K562 (cell line): ENCODE measurements around the gene DCT. TPM values are rescaled to one million over a fixed set of nuclear protein-coding genes. Genes with fewer than 3 reads are reported as not detected.
A peak's percentile ranks its signal among the peaks of the same experiment; 100 is the strongest.

Experiments used
- ATAC-seq: fragments of 200-7000 bp; cut with Tn5 transposase; 3 replicates; pipeline ENCODE4 v1.9.1; 2020; ENCODE audit warnings: moderate library complexity
- BruUV-seq: library from RNA; stranded (reverse); fragments of 400-500 nt; replicated peaks from 2 replicates; lab custom pipeline; 2021; lab: Mats Ljungman, UMichigan
- CTCF ChIA-PET: fragments of 300-600 bp; formaldehyde crosslinking; extraction: SDS; loops from one replicate; lab custom pipeline; 2021; ENCODE audit warnings: low intra/inter-chr PET ratio; lab: Yijun Ruan, JAX
- POLR2A ChIA-PET: fragments of 300-600, 350-650 bp; sonication (Branson Sonifier 250); formaldehyde crosslinking; extraction: SDS; loops from one replicate; lab custom pipeline; 2021; ENCODE audit warnings: antibody characterized with exemption, inconsistent platforms; lab: Yijun Ruan, JAX
- DNase-seq, 4 experiments: peaks; one replicate each; pipeline versions ENCODE4 v3.0.0 to v3.0.0-alpha.2; 2011 to 2018; ENCODE audit warnings: low spot score in 3 of 4, mixed read lengths in 3 of 4; ENCODE audit errors: extremely low read depth in 1 of 4
- FAIRE-seq: peaks from 2 replicates; lab custom pipeline; 2011; peaks lifted over from hg19 to GRCh38; lab: Jason Lieb, UNC
- H2AFZ ChIP-seq: 2 replicates; pipeline ENCODE4 v1.6.0; 2011; ENCODE audit warnings: low read depth, low read length, control low read depth, inconsistent platforms
- H3K27ac ChIP-seq: fragments of 200-600 bp; 3 replicates; pipeline ENCODE4 v1.8.0; 2011; ENCODE audit warnings: low read depth, mild to moderate bottlenecking, control low read depth, inconsistent platforms, low read length, moderate library complexity, mixed read lengths; ENCODE audit errors: extremely low read depth
- H3K27me3 ChIP-seq, 2 experiments: fragments of 300-600 bp in 1 of 2; 2 replicates in 1 of 2; 3 replicates in 1 of 2; pipeline versions ENCODE4 v1.6.0 to v1.8.0; 2011; ENCODE audit warnings: inconsistent platforms in 2 of 2, low read length in 2 of 2, mild to moderate bottlenecking in 1 of 2, mixed read lengths in 1 of 2, moderate library complexity in 1 of 2; ENCODE audit not compliant: control insufficient read depth in 2 of 2, insufficient read depth in 2 of 2
- H3K36me3 ChIP-seq: fragments of 300-600 bp; 3 replicates; pipeline ENCODE4 v1.8.0; 2011; ENCODE audit warnings: mild to moderate bottlenecking, low read length, inconsistent platforms; ENCODE audit not compliant: control insufficient read depth, insufficient read depth
- H3K4me1 ChIP-seq, 2 experiments: fragments of 200-600 bp in 1 of 2; replicated peaks in 1 of 2; 2 replicates in 1 of 2; 3 replicates in 1 of 2; pipeline versions ENCODE4 v1.5.1 to v1.8.0; 2011; ENCODE audit warnings: inconsistent platforms in 2 of 2, low read length in 2 of 2, mild to moderate bottlenecking in 1 of 2, mixed read lengths in 1 of 2, moderate library complexity in 1 of 2; ENCODE audit not compliant: control insufficient read depth in 2 of 2, insufficient read depth in 2 of 2
- H3K4me2 ChIP-seq: 2 replicates; pipeline ENCODE4 v1.6.1; 2011; ENCODE audit warnings: low read length, control low read depth, inconsistent platforms, mixed read lengths; ENCODE audit not compliant: insufficient read depth
- H3K4me3 ChIP-seq: fragments of 200-600 bp; sonication (generic), shearing (Covaris generic); 2 replicates; pipeline ENCODE4 v1.5.1; 2016; ENCODE audit warnings: control low read depth, inconsistent platforms
- H3K79me2 ChIP-seq: fragments of 200-600 bp; 3 replicates; pipeline ENCODE4 v1.8.0; 2011; ENCODE audit warnings: low read length, inconsistent platforms; ENCODE audit not compliant: control insufficient read depth, insufficient read depth
- H3K9ac ChIP-seq, 2 experiments: 2 replicates each; pipeline versions ENCODE4 v1.6.0 to v1.6.1; 2011; ENCODE audit warnings: low read depth in 2 of 2, low read length in 2 of 2, control low read depth in 1 of 2, inconsistent platforms in 1 of 2, mild to moderate bottlenecking in 1 of 2, mixed read lengths in 1 of 2; ENCODE audit not compliant: insufficient read depth in 1 of 2
- H3K9me1 ChIP-seq: one replicate; pipeline ENCODE4 v1.6.0; 2011; ENCODE audit warnings: inconsistent platforms, mild to moderate bottlenecking, low read length, moderate library complexity; ENCODE audit not compliant: control insufficient read depth, insufficient read depth
- H3K9me3 ChIP-seq: replicated peaks from 2 replicates; pipeline ENCODE4 v1.5.1; 2011; ENCODE audit warnings: low read depth, low read length, inconsistent platforms; ENCODE audit not compliant: control insufficient read depth, insufficient read depth
- H4K20me1 ChIP-seq: replicated peaks from 2 replicates; pipeline ENCODE4 v1.6.1; 2011; ENCODE audit warnings: low read length, inconsistent platforms, mixed read lengths; ENCODE audit not compliant: control insufficient read depth, insufficient read depth
- CAMTA2 ChIP-seq: fragments of 250-450 bp; sonication (Bioruptor Pico); conservative IDR thresholded peaks from 2 replicates; pipeline ENCODE4 v1.5.1; 2022
- CBFB ChIP-seq: sonication (generic); formaldehyde crosslinking; IDR thresholded peaks from 2 replicates; pipeline ENCODE4 v1.4.0; 2020; ENCODE audit warnings: mild to moderate bottlenecking, missing genetic modification reagents
- DEAF1 ChIP-seq: fragments of 450-650 bp; formaldehyde crosslinking; IDR thresholded peaks from 2 replicates; pipeline ENCODE4 v1.4.0; 2020; ENCODE audit warnings: mild to moderate bottlenecking, moderate library complexity
- IRF1 ChIP-seq: sonication (generic); formaldehyde crosslinking; IDR thresholded peaks from 2 replicates; pipeline ENCODE4 v1.8.0; 2022; ENCODE audit warnings: missing genetic modification reagents, mild to moderate bottlenecking, borderline replicate concordance
- MECOM ChIP-seq: fragments of 250-450 bp; sonication (Bioruptor Pico); IDR thresholded peaks from 2 replicates; pipeline ENCODE4 v1.8.0; 2022; ENCODE audit warnings: inconsistent platforms
- PHF8 ChIP-seq: fragments of 200-600 bp; sonication (generic); IDR thresholded peaks from 2 replicates; pipeline ENCODE4 v1.6.1; 2012; ENCODE audit warnings: mixed run types, mild to moderate bottlenecking, inconsistent platforms, low read length, moderate library complexity, borderline replicate concordance
- SNIP1 ChIP-seq: fragments of 450-650 bp; IDR thresholded peaks from 2 replicates; pipeline ENCODE4 v1.7.1; 2017; ENCODE audit warnings: low read depth, mild to moderate bottlenecking
- SOX6 ChIP-seq: fragments of 450-650 bp; IDR thresholded peaks from 2 replicates; pipeline ENCODE4 v1.6.1; 2014; ENCODE audit warnings: mild to moderate bottlenecking
- TCF7L2 ChIP-seq: fragments of 150-350 bp; IDR thresholded peaks from 2 replicates; pipeline ENCODE4 v1.6.1; 2016; ENCODE audit warnings: low read depth, mild to moderate bottlenecking, low read length, moderate library complexity
- TEAD4 ChIP-seq, 2 experiments: sonication (generic) in 1 of 2; formaldehyde crosslinking in 1 of 2; IDR thresholded peaks; 2 replicates each; pipeline versions ENCODE4 v1.6.1 to v1.8.0; 2012 to 2022; ENCODE audit warnings: borderline replicate concordance in 1 of 2, inconsistent platforms in 1 of 2, low read length in 1 of 2, mild to moderate bottlenecking in 1 of 2, missing genetic modification reagents in 1 of 2
- ZFPM2 ChIP-seq: fragments of 250-450 bp; sonication (Bioruptor Pico); IDR thresholded peaks from 2 replicates; pipeline ENCODE4 v1.5.1; 2022; ENCODE audit warnings: mild to moderate bottlenecking
- ZNF431 ChIP-seq: sonication (generic); formaldehyde crosslinking; IDR thresholded peaks from 2 replicates; pipeline ENCODE4 v1.8.0; 2022; ENCODE audit warnings: mild to moderate bottlenecking, missing genetic modification reagents
- ZNF785 ChIP-seq: fragments of 250-450 bp; sonication (Bioruptor Pico); IDR thresholded peaks from 2 replicates; pipeline ENCODE4 v1.4.0; 2020; ENCODE audit warnings: mild to moderate bottlenecking
- WGBS: fragments of 100-300 bp; shearing (Covaris generic); methylation state at CpG from one replicate; pipeline ENCODE4 v1.1.6; 2016; ENCODE audit warnings: low coverage, mixed read lengths; ENCODE audit not compliant: insufficient coverage; ENCODE audit errors: missing lambda C conversion rate; 5-methylcytosine and 5-hydroxymethylcytosine counted together
- in situ Hi-C: fragments of 300-500 bp; cut with MboI; formaldehyde crosslinking; loops from 4 replicates; pipeline ENCODE4 v1.15.0; 2018; ENCODE audit warnings: inconsistent platforms, mixed read lengths
- intact Hi-C: fragments of 100-400 bp; cut with micrococcal nuclease; formaldehyde crosslinking; loops from 2 replicates; pipeline ENCODE4 v1.14.2; 2022
- polyA plus RNA-seq, 8 experiments: library from polyadenylated mRNA; depleted of rRNA in 4 of 8; stranded (reverse) in 5 of 8; unstranded in 3 of 8; fragments of >200 nt; fragmentation: Nextera tagmentation in 2 of 8; fragmentation: Illumina TruSeq in 1 of 8; extraction: Ambion mirVana in 2 of 8; extraction: Trizol in 1 of 8; gene quantifications; 2 replicates each; pipeline versions ENCODE4 v1.2.1 to v1.2.3, GENCODE V29; 2011 to 2014; ENCODE audit warnings: inconsistent platforms in 1 of 8, missing spikeins in 1 of 8
- total RNA-seq, 7 experiments: library from RNA; depleted of rRNA in 6 of 7; stranded (reverse); fragments of >200 nt in 6 of 7; fragmentation: Illumina TruSeq in 2 of 7; extraction: Trizol in 2 of 7; gene quantifications; 2 replicates each; pipeline versions ENCODE4 v1.2.1 to v1.2.3, GENCODE V29; 2011 to 2021; ENCODE audit warnings: low replicate concordance in 1 of 7

Gene DCT
- total and polyA plus RNA-seq, 9 of the 15 experiments (the other 6 are each of a cell fraction or from before 2014, with no cell fraction given): 0.11 to 0.83 (median 0.57) TPM

GRCh38 chr13:94444826-94445225 lies 34.7 kb downstream of the DCT start:
- H3K79me2 ChIP-seq: no peaks in the 10 kb centered on the region
- H4K20me1 ChIP-seq: no peaks in the 10 kb centered on the region
- in situ Hi-C loops (no loop called here), intact Hi-C loops (no loop called here)
- no peaks in the 10 kb centered on the region for H3K9me1 ChIP-seq
- no peak overlapping the region for H3K4me2 ChIP-seq
- ChIA-PET POLR2A (no interaction called here), CTCF (no interaction called here)
- no peaks in the 10 kb centered on the region for H3K36me3 ChIP-seq
- H3K9me3 ChIP-seq: no peaks in the 10 kb centered on the region
- no peak for FAIRE-seq
- no peaks in the 10 kb centered on the region for H3K4me1 ChIP-seq
- no peak for ATAC-seq
- H3K9ac ChIP-seq: no peak overlapping the region
- H2AFZ ChIP-seq: no peak overlapping the region
- no peaks in the 10 kb centered on the region for H3K27me3 ChIP-seq
- no TSS peak for BruUV-seq
- H3K4me3 ChIP-seq: no peak overlapping the region
- H3K27ac ChIP-seq: no peak overlapping the region
- TF ChIP-seq ZFPM2: no peak
- no peak for TF ChIP-seq MECOM (CRISPR knock-in tag)
- TF ChIP-seq ZNF431 (CRISPR knock-in tag): no peak
- no peak for TF ChIP-seq IRF1 (CRISPR knock-in tag)
- TF ChIP-seq, all 486 proteins: peak for 0
- no peak for DNase-seq

- H3K4me2 ChIP-seq: no peak overlapping the region
- no peaks in the 10 kb centered on the region for H3K9me1 ChIP-seq
- no peak overlapping the region for H3K9ac ChIP-seq
- in situ Hi-C loops: loop anchor here (5.0 kb wide), 1 partner anchor 177 kb away; no protein-coding TSS in a partner anchor
- H4K20me1 ChIP-seq: no peaks in the 10 kb centered on the region
- no peak overlapping the region for H2AFZ ChIP-seq
- peaks cover 0 to 6% of the 10 kb centered on the region in 2 experiments; a peak in 4 of 5 replicates for H3K4me1 ChIP-seq
- ATAC-seq (peak; percentile 65), DNase-seq (peak; percentile 25 to 40 (median 34)), FAIRE-seq (no peak)
- no peak overlapping the region for H3K27ac ChIP-seq
- H3K36me3 ChIP-seq: no peaks in the 10 kb centered on the region
- no peaks in the 10 kb centered on the region for H3K79me2 ChIP-seq
- WGBS: 9% methylated on average over 4 of the region's 4 CpGs
- H3K27me3 ChIP-seq: no peaks in the 10 kb centered on the region; a peak in 1 of 5 replicates
- CTCF ChIA-PET: interaction anchor here (0.6 to 1.7 kb wide), 2 partner anchors 140 to 181 kb away, joined by 6 to 7 read pairs; no protein-coding TSS in a partner anchor
- BruUV-seq: no TSS peak
- H3K9me3 ChIP-seq: no peaks in the 10 kb centered on the region
- intact Hi-C loops: loop anchor here (1.0 to 10.0 kb wide), 3 partner anchors 182 to 969 kb away; no protein-coding TSS in a partner anchor
- POLR2A ChIA-PET: no interaction called here
- H3K4me3 ChIP-seq: no peak overlapping the region
- TF ChIP-seq SNIP1: no peak
- TF ChIP-seq SOX6: no peak
- 0 out of 2 replicates have a peak, but pooled peaks have one; percentile 8 for TF ChIP-seq TEAD4 (IDR thresholded peaks at IDR 0.05; ENCODE audit: low read length)
- TF ChIP-seq TEAD4 (CRISPR knock-in tag; IDR thresholded peaks at IDR 0.05; ENCODE audit: borderline replicate concordance): no peak
- TF ChIP-seq TCF7L2: no peak
- TF ChIP-seq DEAF1 (CRISPR knock-in tag): peak; percentile 39; the same call in 1 of the 2 replicates
- no peak for TF ChIP-seq CBFB (CRISPR knock-in tag)
- no peak for TF ChIP-seq ZNF785 (CRISPR knock-in tag)
- TF ChIP-seq PHF8: no peak
- TF ChIP-seq CAMTA2 (CRISPR knock-in tag): no peak
Measured at GRCh38 chr13:94435604-94436226, 43.8 kb downstream of the DCT start.
